ENCODE results near the gene DCAF5. TPM values are rescaled to one million over a fixed set of nuclear protein-coding genes. Genes with fewer than 3 reads are reported as not detected.

The DCAF5 gene
- total and polyA plus RNA-seq, 2 of the 8 experiments (the other 6 are each of a cell fraction or from before 2014, with no cell fraction given), result 24.3 to 31.0 TPM

- Histone ChIP-seq H2BK15ac (ENCODE audit: low read length) (peak overlapping the region; percentile 10; the same call in 1 of the 2 replicates), H3K9me3 (ENCODE audit: insufficient read depth in 2 of 2, low read depth in 1 of 2, low read length in 1 of 2) (no peaks in the 10 kb centered on the region), H3K4me2 (ENCODE audit: insufficient read depth in 1 of 2, low read depth in 2 of 2, low read length in 2 of 2) (peak overlapping the region; percentile 7 to 26; a peak in 2 of 4 replicates), H3K36me3 (ENCODE audit: control insufficient read depth in 2 of 4, insufficient read depth in 4 of 4, low read length in 3 of 4) (no peaks in the 10 kb centered on the region), H4K5ac (ENCODE audit: insufficient read length, low read depth, low read length) (no peak overlapping the region), H2BK5ac (ENCODE audit: low read depth, low read length) (no peak overlapping the region), H2AK5ac (ENCODE audit: low read depth, low read length) (no peak overlapping the region), H4K8ac (ENCODE audit: extremely low read depth, insufficient read depth, low read length) (no peak overlapping the region), H4K91ac (replicated peaks; ENCODE audit: insufficient read length, low read length) (no peak overlapping the region), H3K4ac (replicated peaks; ENCODE audit: insufficient read length, low read depth, low read length) (no peak overlapping the region), H2BK20ac (ENCODE audit: low read length) (no peak overlapping the region), H2AFZ (ENCODE audit: low read length) (peak overlapping the region; percentile 28; the same call in 1 of the 2 replicates), H4K20me1 (replicated peaks in 1 of 2; ENCODE audit: control insufficient read depth in 1 of 2, insufficient read depth in 2 of 2, low read length in 2 of 2) (no peaks in the 10 kb centered on the region), H3K23ac (ENCODE audit: insufficient read length) (no peak overlapping the region), H3K4me1 (replicated peaks in 1 of 4; ENCODE audit: control insufficient read depth in 3 of 4, insufficient read depth in 4 of 4, low read length in 3 of 4) (peaks cover 3 to 18% (median 11%) of the 10 kb centered on the region in 4 experiments), H3K56ac (replicated peaks; ENCODE audit: insufficient read length, low read depth, low read length) (no peak overlapping the region), H3K79me1 (ENCODE audit: low read depth, low read length) (no peaks in the 10 kb centered on the region), H3K14ac (ENCODE audit: insufficient read length) (no peak overlapping the region), H3K27ac (ENCODE audit: low read depth, low read length) (no peak overlapping the region), H2BK120ac (replicated peaks; ENCODE audit: low read depth, low read length) (no peak overlapping the region), H3K23me2 (ENCODE audit: low read depth, low read length) (no peaks in the 10 kb centered on the region; the same call in 1 of the 2 replicates), H3K27me3 (replicated peaks in 1 of 4; ENCODE audit: control insufficient read depth in 3 of 4, extremely low read depth in 1 of 4, insufficient read depth in 3 of 4, low read length in 3 of 4) (no peaks in the 10 kb centered on the region), H3K18ac (ENCODE audit: extremely low read depth, low read length) (no peak overlapping the region; the same call in 1 of the 2 replicates), H3K9ac (replicated peaks in 1 of 4; ENCODE audit: extremely low read depth in 1 of 4, low read depth in 3 of 4, low read length in 3 of 4) (no peak overlapping the region), H3K79me2 (ENCODE audit: control insufficient read depth in 1 of 2, insufficient read depth in 2 of 2, low read length in 2 of 2) (no peaks in the 10 kb centered on the region), H2BK12ac (ENCODE audit: low read depth, low read length) (peak overlapping the region; percentile 3; the same call in 1 of the 2 replicates), H3K4me3 (ENCODE audit: extremely low read depth in 1 of 4, insufficient read depth in 2 of 4, low read depth in 3 of 4, low read length in 4 of 4) (no peak overlapping the region)
- TF ChIP-seq GABPA (IDR thresholded peaks at IDR 0.05; ENCODE audit: borderline replicate concordance, insufficient read depth, low read length), result no peak
- no peak for TF ChIP-seq NRF1 (IDR thresholded peaks at IDR 0.05; ENCODE audit: low read depth, low read length)
- no peak for TF ChIP-seq BRCA1 (IDR thresholded peaks at IDR 0.05; ENCODE audit: low read depth, low read length)
- TF ChIP-seq TAF1 (IDR thresholded peaks at IDR 0.05; ENCODE audit: low read depth, low read length), result 0 out of 2 replicates have a peak, but pooled peaks have one; percentile 9
- TF ChIP-seq SAP30 (IDR thresholded peaks at IDR 0.05; ENCODE audit: insufficient read depth, insufficient replicate concordance, low read length), result no peak
- peak; percentile 87 for TF ChIP-seq JUND (IDR thresholded peaks at IDR 0.05; ENCODE audit: low read length)
- no peak for TF ChIP-seq BCL11A (IDR thresholded peaks at IDR 0.05; ENCODE audit: low read depth in 2 of 2, low read length in 2 of 2)
- no peak for TF ChIP-seq RXRA (IDR thresholded peaks at IDR 0.05; ENCODE audit: insufficient read depth, low read depth, low read length)
- DNase-seq (ENCODE audit: low read depth in 1 of 2, low spot score in 2 of 2), result no peak
- FAIRE-seq, result no peak
- 65% methylated on average over 11 of the region's 11 CpGs; no CpG with 5 or more reads in 1 of the 2 experiments for WGBS, 2 experiments (ENCODE audit: extremely low coverage in 1 of 2, insufficient coverage in 1 of 2, insufficient read length in 1 of 2, insufficient replicate concordance in 2 of 2, low coverage in 1 of 2, low lambda C conversion rate in 2 of 2, missing lambda C conversion rate in 1 of 2)
- POLR2A ChIA-PET (ENCODE audit: partially characterized antibody), result interaction anchor here (0.7 to 2.2 kb wide), 7 partner anchors 20 to 318 kb away, joined by 3 to 10 read pairs (median 3); partner anchors contain the start of gene ACTN1
- CTCF ChIA-PET (ENCODE audit: partially characterized antibody), result interaction anchor here (0.6 to 1.4 kb wide), 8 partner anchors 12 to 98 kb away, joined by 3 to 6 read pairs (median 3); no protein-coding TSS in a partner anchor
Observed at GRCh38 chr14:69005432-69006148, 147.3 kb downstream of the DCAF5 start.
